ENCODE data around the gene FAT1.

The FAT1 gene

DNA sequence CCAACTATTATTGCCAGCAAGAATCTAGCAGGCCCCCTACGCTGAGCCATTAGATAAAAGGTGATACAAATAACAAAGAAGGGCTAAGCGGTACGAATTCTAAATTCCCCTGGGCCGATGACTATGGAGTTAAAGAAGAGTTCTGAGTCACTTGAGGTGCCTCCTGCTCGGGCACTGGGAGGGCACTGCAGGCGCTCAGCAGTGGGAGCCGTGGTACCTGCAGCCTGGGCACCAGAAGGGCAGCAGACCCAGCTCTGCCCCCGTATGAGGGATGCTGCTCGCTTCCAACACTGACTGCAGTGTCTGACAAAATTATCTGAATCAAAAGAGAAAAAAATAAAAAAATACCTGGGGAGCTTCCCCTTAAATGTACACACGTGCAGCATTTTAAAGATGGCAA, 124.2 kb downstream of the FAT1 start:
- DNase-seq = no peak

GRCh38 chr4:186598686-186599085, 125.0 kb downstream of the FAT1 start:
- DNase-seq = no peak

GRCh38 chr4:186596850-186597390, 126.7 kb downstream of the FAT1 start:
- DNase-seq = no peak

DNA sequence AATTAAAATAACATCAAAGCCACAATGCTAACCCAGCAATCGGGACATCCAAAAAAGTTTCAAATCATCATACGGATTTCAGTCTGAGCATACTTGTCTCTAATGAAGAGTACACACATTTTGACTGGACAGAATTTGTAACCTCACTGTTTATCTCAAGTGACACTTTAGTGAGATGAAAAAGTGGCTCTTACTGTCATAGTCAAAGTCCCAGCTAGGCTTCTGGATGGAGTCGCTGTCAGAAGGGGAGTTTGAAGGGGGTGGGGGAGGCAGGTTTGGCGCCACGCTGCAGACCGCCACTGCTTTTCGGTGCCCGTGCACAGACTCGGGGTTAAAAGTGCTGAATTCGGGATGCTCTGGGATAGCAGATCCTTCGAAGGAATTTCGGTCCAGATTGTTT, 127.3 kb downstream of the FAT1 start:
- no peak for DNase-seq

DNA sequence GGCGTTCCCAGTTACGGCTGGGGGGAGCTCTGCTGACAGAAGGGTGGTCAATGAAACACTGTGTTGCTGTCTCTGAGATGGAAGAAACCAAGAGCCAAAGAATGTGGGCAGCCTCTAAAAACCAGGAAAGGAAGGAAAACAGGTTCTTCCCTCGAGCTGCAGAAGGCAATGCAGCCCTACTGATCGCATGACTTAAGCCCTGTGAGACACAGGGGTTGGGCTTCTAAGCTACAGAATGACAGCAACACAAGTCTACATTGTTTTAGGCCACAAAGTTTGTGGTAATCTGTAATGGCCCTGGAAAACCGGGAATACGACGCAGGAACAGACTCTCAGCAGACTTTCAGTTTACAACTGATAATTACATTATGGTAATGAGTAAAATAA, 130.1 kb downstream of the FAT1 start:
- no peak for DNase-seq

GRCh38 chr4:186592966-186593586, 130.6 kb downstream of the FAT1 start:
- DNase-seq = peak; percentile 77

DNA sequence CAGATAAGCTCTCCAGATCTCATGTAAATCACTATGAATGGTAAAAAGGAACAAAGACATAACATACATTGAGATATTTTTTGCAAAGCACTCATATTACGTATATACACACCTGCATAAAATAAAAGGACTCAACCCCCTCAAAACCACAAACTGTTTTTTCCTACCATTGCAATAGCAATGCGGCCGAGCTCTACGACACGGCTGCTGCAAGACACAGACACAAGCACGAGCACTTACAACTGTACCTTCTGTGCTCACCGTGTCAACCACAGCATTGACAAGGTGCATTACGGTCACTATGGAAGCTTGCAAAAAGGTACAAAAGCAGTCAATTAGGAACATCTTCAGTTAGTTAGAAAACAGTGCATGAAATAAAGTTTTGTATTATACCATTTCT, 131.2 kb downstream of the FAT1 start:
- no peak for DNase-seq

- DNase-seq = no peak
These were observed 132.0 kb downstream of the FAT1 start for GRCh38 chr4:186591651-186592050.

DNA sequence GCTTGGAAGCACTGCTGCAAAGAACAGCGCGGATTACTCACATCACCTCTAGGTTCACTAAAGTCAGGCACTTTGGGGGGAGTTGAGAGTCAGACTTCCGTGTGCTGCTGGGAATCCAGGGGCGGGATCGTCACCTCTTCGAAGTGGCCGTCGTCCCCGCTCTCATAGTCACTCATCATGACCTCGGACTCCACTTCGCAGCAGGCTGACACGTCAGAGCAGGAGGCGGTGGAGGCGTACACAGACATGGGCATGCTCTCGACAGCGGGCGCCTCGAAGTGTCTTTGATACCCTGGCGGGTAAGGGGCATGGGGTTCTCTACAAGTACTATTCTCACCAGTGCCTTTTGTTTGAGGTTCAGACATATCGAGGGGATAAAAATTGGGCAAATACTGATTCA, 135.2 kb downstream of the FAT1 start:
- no peak for DNase-seq

GRCh38 chr4:186587416-186588018, 136.1 kb downstream of the FAT1 start:
- DNase-seq = peak; percentile 56

DNA sequence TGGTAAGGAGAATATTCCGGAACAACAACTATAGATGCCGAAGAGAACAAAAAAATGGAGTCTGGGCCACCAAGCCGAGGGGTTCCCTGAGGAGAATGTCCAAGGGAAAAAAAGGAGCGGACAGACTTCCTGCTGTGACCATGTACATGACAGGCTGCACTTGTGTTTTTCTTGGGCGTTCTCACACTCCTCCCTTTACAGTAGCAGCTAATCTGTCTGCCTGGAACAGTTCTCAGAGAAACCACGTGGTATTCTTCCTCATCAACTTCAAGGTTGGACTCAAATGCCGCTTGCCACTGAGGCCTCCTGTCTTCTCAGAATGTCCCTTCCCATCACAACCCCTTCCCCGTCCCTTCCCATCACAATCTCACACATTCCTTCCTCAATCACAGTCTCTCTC, 137.5 kb downstream of the FAT1 start:
- no peak for DNase-seq

GRCh38 chr4:186584912-186585311, 138.7 kb downstream of the FAT1 start:
- no peak for DNase-seq

DNA sequence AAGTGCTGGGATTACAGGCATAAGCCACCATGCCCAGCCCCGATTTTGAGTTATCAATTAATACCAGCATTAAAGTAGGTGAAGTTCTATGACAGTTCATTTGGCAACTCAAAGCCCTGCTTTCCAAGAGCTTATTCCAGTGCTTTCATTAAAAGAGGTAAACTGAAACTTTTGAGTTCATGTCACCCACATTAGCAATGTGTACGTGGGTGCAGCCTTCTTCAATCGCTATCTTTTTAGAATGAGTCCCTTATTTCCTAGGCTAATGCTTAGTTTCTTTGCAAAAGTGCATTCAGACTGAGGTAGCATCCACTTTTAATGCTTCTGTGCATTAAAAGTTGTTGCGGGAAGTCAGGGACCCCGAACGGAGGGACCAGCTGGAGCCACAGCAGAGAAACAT, 142.2 kb downstream of the FAT1 start:
- DNase-seq = no peak

GRCh38 chr4:186580669-186581068, 143.0 kb downstream of the FAT1 start:
- DNase-seq = no peak

DNA sequence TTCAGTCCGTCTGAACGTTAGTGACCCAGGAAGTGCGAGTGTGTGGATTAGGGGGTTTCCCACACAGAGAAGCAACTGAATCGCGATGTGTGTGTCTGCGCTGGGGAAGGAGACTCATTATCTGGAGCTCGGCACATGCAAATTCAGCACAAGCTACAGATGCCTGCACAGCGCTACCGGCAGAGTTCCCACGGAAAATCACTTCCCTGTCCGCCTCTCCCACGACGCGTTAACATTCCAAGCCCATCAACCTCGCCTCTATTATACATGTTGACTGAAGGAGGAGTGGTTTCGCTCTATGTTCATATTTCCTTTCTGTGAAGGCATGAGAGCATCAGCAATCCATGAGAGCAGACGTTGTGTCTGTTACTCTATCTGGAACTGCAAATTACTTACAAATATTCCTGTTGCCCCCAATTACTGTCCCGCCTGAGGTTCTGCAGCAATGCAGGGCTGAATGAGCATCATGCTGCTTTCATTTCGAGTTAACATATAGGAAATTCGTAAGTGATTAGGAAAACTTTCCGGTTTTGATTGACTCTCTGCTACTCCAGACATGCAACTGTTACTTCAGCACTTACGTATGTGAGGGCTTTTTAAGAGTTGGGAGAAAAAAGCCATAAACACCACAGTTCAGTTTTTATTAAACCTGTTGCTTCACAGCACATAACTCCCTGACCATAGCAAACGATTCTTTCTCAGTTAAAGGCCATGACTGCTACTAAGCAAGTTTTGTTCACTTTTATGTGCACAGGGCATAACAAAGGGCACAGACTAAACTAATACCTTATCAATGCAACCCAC, 153.3 kb downstream of the FAT1 start:
- DNase-seq = peak; percentile 49

GRCh38 chr4:186569533-186570192, 154.0 kb downstream of the FAT1 start:
- no peak for DNase-seq

DNA sequence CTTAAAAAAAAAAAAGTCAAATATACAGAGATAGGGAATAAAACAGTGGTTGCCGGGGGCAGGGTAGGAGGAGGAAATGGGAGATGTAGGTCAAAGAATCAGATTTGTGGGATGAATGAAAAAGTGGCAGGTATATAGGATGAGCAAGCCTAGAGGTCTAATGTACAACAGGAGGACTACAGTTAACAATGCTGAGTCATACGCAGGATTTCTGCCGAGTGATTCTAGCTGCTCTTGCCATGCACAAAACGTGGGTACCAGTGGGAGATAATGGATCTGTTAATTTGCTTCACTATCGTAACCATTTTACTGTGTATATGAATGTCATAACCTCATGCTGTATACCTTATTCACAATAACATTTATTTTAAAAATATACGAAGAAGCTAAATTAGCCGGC, 157.6 kb downstream of the FAT1 start:
- DNase-seq = no peak

GRCh38 chr4:186563761-186564160, 159.9 kb downstream of the FAT1 start:
- DNase-seq = no peak

- no peak for DNase-seq
These were observed 161.9 kb downstream of the FAT1 start for GRCh38 chr4:186561748-186562147.

GRCh38 chr4:186560647-186561046, 163.0 kb downstream of the FAT1 start:
- no peak for DNase-seq

GRCh38 chr4:186557486-186557885, 166.2 kb downstream of the FAT1 start:
- DNase-seq = peak; percentile 83

DNA sequence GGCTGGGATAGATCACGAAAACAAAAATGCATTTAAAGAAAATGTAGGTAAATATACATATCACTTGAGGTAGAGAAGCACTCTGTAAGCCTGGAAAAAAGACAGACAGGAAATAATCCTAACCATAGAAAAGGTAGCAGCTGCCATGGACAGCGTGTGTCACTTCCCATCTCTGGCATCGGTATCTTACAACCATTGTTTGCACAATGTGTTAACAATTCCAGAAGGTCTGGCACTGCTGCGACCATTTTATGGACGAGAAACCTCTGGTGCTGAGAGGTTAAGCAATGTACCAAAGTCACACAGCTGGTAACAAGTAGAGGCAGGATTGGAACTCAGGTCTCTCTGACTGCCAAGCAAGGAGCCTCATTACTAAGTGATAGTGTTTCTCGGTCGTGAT, 166.6 kb downstream of the FAT1 start:
- DNase-seq = no peak

All from fibroblast of upper back skin (primary cell).